ENCODE measurements around the gene NOSTRIN.
"Not testable (repeated sequence)": the region's sequence is repeated elsewhere in the genome, so short reads cannot be mapped to it uniquely, and the experiment has no call there.

Gene NOSTRIN

GRCh38 chr2:168766600-168766999 is 35.8 kb upstream of the NOSTRIN start (continued):
- TF ChIP-seq KLF1 (tag by site-specific recombination; IDR thresholded peaks at IDR 0.05) (no peak), ZNF600 (tag by site-specific recombination; IDR thresholded peaks at IDR 0.05) (no peak), ZIC2 (tag by site-specific recombination; IDR thresholded peaks at IDR 0.05) (no peak), ZNF24 (tag by site-specific recombination; IDR thresholded peaks at IDR 0.05) (no peak), ZNF580 (tag by site-specific recombination; IDR thresholded peaks at IDR 0.05) (no peak), SP2 (tag by site-specific recombination; IDR thresholded peaks at IDR 0.05) (no peak)

DNA sequence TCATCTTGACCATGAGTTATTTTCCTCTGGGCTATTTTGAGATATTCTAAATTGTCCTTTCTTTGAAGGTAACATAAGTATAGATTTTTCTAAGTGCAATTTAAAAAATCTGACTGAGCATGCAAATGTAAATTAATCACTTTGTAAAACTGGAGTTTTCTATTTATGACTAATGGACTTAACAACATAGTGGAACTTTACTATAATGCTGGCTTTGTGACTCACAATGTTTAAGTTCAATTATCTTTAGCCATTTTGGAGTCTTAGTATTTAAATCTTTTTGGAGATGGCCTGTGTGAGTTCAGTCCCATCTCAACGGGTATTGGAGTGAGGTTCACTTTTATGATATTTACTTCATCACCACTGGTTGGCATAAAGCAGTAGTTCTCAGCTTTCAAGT is 35.2 kb upstream of the NOSTRIN start:
- Histone ChIP-seq H3K27ac (ENCODE audit: extremely low read depth, low read depth, low read length) (no peak overlapping the region), H3K4me1 (ENCODE audit: control insufficient read depth, insufficient read depth, low read length) (no peaks in the 10 kb centered on the region; the same call in 1 of the 2 replicates), H3K4me3 (ENCODE audit: low read depth, low read length) (no peak overlapping the region), H3K36me3 (ENCODE audit: control insufficient read depth in 2 of 2, insufficient read depth in 1 of 2, low read length in 2 of 2) (peaks cover 0 to 7% of the 10 kb centered on the region in 2 experiments; a peak in 1 of 3 replicates), H3K9me3 (ENCODE audit: control insufficient read depth, insufficient read depth, low read depth, low read length) (no peaks in the 10 kb centered on the region)
- TF ChIP-seq, protein P1, sequence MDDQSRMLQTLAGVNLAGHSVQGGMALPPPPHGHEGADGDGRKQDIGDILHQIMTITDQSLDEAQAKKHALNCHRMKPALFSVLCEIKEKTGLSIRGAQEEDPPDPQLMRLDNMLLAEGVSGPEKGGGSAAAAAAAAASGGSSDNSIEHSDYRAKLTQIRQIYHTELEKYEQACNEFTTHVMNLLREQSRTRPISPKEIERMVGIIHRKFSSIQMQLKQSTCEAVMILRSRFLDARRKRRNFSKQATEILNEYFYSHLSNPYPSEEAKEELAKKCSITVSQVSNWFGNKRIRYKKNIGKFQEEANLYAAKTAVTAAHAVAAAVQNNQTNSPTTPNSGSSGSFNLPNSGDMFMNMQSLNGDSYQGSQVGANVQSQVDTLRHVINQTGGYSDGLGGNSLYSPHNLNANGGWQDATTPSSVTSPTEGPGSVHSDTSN (CRISPR knock-in tag; IDR thresholded peaks at IDR 0.05) = no peak
- TF ChIP-seq ZNF560 (tag by site-specific recombination; IDR thresholded peaks at IDR 0.05; ENCODE audit: borderline replicate concordance) = no peak
- ChIA-PET POLR2A (no interaction called here), CTCF (no interaction called here)

DNA sequence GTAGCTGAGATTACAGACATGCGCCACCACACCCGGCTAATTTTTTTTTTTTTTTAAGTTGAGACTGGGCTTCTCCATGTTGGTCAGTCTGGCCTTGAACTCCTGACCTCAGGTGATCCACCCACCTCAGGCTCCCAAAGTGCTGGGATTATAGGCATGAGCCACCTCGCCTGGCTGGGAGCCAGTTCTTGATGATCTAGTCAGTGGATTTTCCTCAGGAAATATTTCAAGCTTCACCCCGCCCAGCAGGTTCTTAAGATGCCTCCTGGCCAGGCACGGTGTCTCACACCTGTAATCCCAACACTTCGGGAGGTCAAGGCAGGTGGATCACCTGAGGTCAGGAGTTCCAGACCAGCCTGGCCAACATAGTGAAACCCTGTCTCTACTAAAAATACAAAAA is 34.1 kb upstream of the NOSTRIN start:
- H3K27ac ChIP-seq (ENCODE audit: extremely low read depth, low read depth, low read length); H3K36me3 ChIP-seq (ENCODE audit: control insufficient read depth in 2 of 2, insufficient read depth in 1 of 2, low read length in 2 of 2); POLR2A ChIA-PET; H3K4me1 ChIP-seq (ENCODE audit: control insufficient read depth, insufficient read depth, low read length); H3K4me3 ChIP-seq (ENCODE audit: low read depth, low read length); H3K9me3 ChIP-seq (ENCODE audit: control insufficient read depth, insufficient read depth, low read depth, low read length): not testable (repeated sequence)
- CTCF ChIA-PET = interaction anchor here (1.0 kb wide), 1 partner anchor 42 kb away, joined by 3 read pairs; no protein-coding TSS in a partner anchor

- Histone ChIP-seq H3K27ac (ENCODE audit: extremely low read depth, low read depth, low read length) (no peak overlapping the region), H3K4me3 (ENCODE audit: low read depth, low read length) (no peak overlapping the region), H3K4me1 (ENCODE audit: control insufficient read depth, insufficient read depth, low read length) (no peaks in the 10 kb centered on the region; the same call in 1 of the 2 replicates), H3K9me3 (ENCODE audit: control insufficient read depth, insufficient read depth, low read depth, low read length) (no peaks in the 10 kb centered on the region), H3K36me3 (ENCODE audit: control insufficient read depth in 2 of 2, insufficient read depth in 1 of 2, low read length in 2 of 2) (peaks cover 0 to 7% of the 10 kb centered on the region in 2 experiments; a peak in 1 of 3 replicates)
- ChIA-PET CTCF (interaction anchor here (1.1 to 1.6 kb wide), 2 partner anchors 17 to 30 kb away, joined by 3 to 4 read pairs; no protein-coding TSS in a partner anchor), POLR2A (no interaction called here)
- TF ChIP-seq ZNF629 (tag by site-specific recombination; IDR thresholded peaks at IDR 0.05) (no peak), ZNF843 (tag by site-specific recombination; IDR thresholded peaks at IDR 0.05) (no peak), ZNF571 (tag by site-specific recombination; IDR thresholded peaks at IDR 0.05) (no peak), ZNF335 (tag by site-specific recombination; conservative IDR thresholded peaks at IDR 0.05) (no peak), ZNF114 (tag by site-specific recombination; IDR thresholded peaks at IDR 0.05) (no peak), ZNF423 (tag by site-specific recombination; IDR thresholded peaks at IDR 0.05) (no peak), ZNF362 (tag by site-specific recombination; IDR thresholded peaks at IDR 0.05) (no peak), IKZF3 (tag by site-specific recombination; IDR thresholded peaks at IDR 0.05) (no peak), ZFP41 (tag by site-specific recombination; IDR thresholded peaks at IDR 0.05; ENCODE audit: borderline replicate concordance) (no peak), ZNF596 (tag by site-specific recombination; IDR thresholded peaks at IDR 0.05) (no peak), TRIM28 (IDR thresholded peaks at IDR 0.05; ENCODE audit: borderline replicate concordance, low read length) (no peak), SCRT2 (tag by site-specific recombination; IDR thresholded peaks at IDR 0.05) (no peak)
Observed at GRCh38 chr2:168770796-168771195, 31.6 kb upstream of the NOSTRIN start.

Data from HEK293 (cell line).